ENCODE results near the gene GSAP.

- TF ChIP-seq, protein P1, sequence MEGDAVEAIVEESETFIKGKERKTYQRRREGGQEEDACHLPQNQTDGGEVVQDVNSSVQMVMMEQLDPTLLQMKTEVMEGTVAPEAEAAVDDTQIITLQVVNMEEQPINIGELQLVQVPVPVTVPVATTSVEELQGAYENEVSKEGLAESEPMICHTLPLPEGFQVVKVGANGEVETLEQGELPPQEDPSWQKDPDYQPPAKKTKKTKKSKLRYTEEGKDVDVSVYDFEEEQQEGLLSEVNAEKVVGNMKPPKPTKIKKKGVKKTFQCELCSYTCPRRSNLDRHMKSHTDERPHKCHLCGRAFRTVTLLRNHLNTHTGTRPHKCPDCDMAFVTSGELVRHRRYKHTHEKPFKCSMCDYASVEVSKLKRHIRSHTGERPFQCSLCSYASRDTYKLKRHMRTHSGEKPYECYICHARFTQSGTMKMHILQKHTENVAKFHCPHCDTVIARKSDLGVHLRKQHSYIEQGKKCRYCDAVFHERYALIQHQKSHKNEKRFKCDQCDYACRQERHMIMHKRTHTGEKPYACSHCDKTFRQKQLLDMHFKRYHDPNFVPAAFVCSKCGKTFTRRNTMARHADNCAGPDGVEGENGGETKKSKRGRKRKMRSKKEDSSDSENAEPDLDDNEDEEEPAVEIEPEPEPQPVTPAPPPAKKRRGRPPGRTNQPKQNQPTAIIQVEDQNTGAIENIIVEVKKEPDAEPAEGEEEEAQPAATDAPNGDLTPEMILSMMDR (IDR thresholded peaks at IDR 0.05 in 8 of 11, conservative IDR thresholded peaks at IDR 0.05 in 3 of 11) = no peak
- TF ChIP-seq POLR2A (IDR thresholded peaks at IDR 0.05) (no peak), POLR2AphosphoS5 (IDR thresholded peaks at IDR 0.05) (no peak)
These were observed 6.4 kb upstream of the GSAP start for GRCh38 chr7:77422500-77422899.
